SIG-M5 treated with dmso at 0.1 percent for 504 hours (cell line): Measurements from ENCODE around the gene FAT1.

ENCODE experiments used
- DNase-seq: peaks from one replicate; lab custom pipeline; 2025; ENCODE audit not compliant: unreplicated experiment; lab: John Stamatoyannopoulos, UW

The FAT1 gene

DNA sequence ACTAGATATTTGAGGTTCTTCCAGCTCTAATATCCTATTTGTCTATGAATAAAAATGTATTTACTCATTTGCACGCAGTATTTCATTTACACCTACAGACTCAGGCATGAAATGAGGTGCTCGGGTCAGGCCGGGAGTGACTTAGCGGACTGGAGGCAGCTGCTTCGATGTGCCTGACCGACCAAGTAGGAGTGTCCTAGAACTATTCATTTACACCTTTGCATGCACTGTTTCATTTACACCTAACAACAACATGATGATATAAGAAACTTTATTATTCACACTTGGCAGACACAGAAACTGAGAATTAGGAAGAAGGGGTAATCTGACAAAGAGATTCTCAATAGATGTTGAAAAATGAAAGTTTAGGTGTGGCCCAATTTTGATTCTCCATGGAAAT is 28.7 kb upstream of the FAT1 start:
- DNase-seq = no peak

DNA sequence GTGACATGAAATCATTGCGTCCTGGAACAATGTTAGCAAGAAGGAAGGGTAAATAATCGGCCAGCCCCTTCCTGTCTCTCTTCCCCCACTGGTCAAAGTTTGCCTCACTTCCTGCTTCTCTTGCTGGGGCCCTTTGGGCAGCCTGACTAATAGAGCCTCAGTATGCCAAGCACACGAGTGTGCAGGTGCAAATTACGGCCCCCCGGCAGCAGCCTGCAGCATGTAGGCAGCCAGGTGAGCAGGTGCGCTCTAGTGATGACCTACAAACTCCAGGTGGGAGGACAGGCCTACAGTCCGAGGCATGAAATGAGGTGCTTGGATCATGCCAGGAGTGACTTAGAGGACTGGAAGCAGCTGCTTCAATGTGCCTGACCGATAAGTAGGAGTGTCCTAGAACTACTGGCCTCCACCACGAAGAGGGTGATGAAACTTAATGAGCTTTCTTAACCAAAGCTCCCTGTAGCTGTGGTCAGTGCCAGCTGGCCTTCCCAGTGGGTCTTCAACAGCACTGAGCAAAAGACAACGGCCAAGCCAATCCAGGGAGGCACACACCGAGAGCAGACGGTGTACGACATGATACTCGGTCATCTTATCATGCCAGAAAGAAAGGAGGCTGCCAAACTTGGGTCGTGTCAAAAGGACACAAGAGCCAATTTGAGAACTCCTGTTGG is 26.1 kb upstream of the FAT1 start:
- DNase-seq = no peak

DNA sequence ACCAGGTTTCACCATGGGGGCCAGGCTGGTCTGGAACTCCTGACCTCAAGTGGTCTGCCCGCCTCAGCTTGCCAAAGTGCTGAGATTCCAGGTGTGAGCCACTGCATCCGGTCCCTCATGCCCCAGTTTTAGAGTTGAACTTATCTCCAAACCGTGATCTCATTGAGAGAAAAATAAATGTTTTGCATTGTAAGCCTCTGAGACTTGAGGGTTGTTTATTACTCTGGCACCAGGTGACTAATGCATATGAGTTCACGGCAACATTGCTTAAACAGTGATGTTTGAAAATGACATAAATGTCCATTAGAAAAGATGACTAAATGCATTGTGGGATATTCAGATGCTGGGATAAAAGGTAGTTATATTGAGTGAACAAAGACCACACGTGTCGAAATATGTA is 22.9 kb upstream of the FAT1 start:
- no peak for DNase-seq

DNA sequence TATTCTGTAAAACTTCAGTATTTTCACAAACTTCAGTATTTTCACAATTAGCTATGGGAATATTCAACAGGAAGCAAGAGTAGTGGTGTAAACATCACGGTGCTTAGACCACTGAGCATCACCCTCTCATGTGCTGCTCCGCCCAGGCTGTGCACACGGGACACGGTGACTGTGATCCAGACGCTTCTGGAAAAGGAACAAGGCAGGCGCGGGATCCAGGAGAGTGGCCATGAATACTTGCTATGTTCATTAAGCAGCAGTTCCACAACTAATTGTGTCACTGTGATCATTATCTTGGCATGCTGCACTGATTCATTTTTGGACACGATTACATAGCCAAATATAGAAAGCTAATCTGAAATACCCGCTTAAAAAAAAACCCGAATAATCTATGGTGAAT is 19.6 kb upstream of the FAT1 start:
- no peak for DNase-seq

DNA sequence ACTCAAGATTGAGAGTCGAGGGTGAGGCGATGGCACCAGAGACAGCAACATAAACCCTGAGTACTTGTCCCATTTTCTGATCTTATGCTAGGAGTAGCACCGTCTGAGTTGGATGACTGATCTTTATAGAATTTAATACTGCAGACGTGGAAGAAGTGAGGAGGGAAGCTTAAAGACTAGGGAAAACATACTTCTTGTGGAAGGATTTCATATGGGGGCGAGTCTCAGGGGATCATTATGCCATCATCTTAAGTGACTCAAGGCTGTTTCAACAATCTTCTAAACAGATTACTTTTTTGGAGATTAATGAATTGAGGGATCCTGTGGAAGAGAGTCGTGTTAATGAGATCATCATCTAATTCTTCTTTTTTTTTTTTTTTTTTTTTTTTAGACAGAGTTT is 17.2 kb upstream of the FAT1 start:
- DNase-seq = no peak

DNA sequence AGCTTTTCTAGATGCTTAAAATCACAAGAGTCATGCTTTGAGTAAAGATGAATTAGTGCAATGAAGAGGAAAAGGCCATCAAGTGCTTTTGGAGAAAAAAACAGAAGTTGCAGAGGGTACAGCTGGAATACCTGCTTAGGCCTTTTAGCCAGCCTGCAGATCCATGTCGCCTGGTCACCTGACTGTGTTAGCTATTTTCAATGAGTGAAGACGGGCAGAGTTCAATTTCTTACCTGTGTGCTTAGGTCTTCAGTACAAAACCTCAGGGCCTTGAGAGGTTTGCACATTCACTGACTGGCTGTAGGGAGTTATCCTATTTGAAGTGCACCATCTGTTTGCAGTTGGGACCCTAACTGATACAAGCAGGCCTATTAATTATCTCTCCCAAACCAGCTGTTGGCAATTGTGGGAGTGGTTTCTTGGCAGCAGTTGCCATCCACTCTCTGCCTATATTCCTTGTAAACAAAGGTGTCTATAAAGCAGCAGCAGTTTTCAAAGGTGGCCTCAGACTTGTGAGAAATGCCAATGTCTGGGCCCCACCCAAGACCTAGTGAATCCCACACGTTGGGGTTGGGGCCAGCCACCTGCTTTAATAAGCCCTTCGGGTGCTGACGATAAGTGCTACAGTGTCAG is 16.3 kb upstream of the FAT1 start:
- DNase-seq = no peak

DNA sequence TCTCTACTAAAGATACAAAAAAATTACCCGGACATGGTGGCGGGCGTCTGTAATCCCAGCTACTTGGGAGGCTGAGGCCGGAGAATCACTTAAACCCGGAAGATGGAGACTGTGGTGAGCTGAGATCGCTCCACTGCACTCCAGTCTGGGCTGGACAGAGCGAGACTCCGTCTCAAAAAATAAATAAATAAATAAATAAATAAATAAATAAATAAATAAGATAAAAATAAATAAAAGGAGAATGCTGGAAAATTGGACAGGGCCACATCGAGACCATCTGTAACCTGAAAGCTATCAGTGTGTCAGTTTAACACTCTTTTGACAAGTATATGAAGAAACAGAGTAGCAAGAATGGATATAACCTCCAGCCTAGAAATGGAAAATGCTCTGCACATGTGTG is 15.7 kb upstream of the FAT1 start:
- DNase-seq = no peak

DNA sequence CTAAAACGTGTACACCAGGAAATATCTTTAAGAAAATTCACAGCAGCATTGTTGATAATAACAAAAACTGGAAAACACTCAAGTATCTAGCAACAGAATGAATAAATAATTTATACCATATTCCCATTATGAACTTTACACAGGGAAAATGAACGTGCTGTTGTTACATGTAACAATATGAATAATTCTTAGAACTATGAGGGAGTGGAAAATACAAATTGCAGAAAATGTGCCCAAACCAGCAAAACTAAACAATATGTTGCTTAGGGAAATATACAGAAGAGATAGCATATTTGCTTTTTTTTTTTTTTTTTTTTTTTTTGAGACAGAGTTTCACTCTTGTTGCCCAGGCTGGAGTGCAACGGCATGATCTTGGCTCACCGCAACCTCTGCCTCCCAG is 14.8 kb upstream of the FAT1 start:
- no peak for DNase-seq

DNA sequence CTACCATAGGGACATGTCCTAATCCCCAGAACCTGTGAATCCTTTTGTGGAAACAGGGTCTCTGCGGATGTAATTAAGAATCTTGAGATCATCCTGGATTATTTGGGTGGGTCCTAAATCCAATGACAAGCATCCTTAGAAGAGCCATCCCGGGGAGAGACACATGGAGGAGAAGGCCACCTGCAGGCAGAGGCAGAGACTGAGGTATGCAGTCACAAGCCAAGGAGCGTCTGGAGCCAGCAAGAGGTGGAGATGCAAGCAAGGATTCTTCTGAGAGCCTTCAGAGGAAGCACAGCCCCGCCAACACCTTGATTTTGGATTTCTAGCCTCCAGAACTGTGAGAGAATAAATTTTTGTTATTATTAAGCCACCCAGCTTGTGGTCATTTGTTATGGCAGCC is 13.8 kb upstream of the FAT1 start:
- no peak for DNase-seq

DNA sequence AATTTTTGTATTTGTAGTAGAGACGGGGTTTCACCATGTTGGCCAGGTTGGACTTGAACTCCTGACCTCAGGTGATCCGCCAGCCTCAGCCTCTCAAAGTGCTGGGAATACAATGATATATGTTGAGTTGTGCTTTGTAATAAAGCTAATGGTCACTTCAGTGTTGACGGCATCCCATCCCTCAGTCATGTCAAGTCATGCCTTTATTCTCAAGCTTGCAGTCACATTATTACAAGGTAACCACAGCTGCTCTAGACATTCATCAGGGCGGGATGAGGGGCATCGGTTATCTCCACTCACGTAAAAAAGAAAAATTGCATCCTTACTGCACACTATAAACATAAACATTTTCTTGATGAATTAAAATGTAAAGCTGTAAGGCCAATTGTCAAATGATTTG is 12.8 kb upstream of the FAT1 start:
- no peak for DNase-seq

DNA sequence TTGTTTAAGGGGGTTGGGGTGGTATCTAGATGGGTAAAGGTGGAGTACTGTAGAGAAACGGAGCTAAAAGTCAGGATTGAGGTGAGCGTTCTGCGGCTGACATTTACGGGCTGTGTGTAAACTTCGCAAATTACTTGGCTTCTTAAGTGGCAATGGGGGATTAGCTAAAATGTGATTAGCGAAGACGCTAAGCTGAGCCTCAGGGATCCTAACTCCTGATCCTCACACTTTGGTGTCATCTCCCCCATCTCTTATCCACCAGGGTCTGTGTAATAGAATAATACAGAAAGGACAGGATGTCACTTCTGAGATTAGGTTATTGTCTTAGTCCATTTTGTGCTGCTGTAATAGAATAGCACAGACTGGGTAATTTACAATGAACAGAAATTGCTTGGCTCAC is 10.6 kb upstream of the FAT1 start:
- DNase-seq = no peak

DNA sequence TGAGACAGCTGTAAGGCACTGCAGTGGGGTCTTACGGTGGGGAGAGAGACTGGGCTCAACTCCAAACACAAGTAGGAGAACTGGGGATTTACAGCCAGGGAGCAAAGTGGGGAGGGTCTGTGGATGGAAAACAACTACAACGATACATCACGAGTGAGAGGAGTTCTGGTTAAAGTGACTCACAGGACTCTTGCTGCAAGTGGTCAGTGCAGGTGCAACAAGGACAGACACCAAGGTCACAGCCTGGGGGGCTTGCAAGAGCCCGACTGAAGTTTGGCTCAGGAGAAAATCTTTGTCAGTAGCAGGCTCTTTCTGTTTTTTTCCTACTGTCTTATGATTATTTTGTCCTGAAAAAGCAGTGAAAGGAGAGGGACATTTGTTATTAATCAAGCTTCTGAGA is 10.1 kb upstream of the FAT1 start:
- DNase-seq = no peak

DNA sequence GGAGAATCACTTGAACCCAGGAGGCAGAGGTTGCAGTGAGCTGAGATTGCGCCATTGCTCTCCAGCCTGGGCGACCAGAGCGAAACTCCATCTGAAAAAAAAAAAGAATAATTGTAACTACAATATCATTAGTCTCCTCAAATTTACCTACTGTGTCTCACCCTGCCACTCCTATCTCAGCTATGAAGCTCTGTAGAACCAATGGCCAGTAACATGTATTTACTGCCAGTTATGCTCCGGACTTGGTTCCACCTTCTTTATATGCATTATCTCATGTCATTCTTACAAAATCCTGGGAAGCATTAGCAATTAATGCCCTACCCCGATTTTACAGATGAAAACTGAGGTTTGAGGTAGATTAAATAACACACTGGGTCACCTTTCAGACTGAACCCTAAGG is 7.0 kb upstream of the FAT1 start:
- DNase-seq = no peak

DNA sequence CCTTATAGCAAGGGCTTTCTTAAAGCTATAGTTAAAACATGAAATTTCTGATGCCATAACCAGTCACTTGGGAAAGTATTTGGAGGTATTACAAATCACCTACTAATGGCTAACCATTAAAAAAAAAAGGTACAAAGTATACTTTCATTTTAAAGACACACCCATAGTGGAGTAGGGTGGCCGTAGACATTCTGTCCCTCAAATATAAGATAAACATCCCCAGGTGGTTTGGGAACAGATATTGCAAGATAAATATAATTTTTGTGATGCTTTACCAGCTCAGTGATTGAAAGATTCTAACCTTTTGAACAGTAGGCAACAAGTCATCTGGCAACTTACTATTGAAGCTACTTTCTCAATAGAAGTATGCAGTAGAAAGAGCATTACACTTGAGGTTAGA is 6.2 kb upstream of the FAT1 start:
- no peak for DNase-seq

DNA sequence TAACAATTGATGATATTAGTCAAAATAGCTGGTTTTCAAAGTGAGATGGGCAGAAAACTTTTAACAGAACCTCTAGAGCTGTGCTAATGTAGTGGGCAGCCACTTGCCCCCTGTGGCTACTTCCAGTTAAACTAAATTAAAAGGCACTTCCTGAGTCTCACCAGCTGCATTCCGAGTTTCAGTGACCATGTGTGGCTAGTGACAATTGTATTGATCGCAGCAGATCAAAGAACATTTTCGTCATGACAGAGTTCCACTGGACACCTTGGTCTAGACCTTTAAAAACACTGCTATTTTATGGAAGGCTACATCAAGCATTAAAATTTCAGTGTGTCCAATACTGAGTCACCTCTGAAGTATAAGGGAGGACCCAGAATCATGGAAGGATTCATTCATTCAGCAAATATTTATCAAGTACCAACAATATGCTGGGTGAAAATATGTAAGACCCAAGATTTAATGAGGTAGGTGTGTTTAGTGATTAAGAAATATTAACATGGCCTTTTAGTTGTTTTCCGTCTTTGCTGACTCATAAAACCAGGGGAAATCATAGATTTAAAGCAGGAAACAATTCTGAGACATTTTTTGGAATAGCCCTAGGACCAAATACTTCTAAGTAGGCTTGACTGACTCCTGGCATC is 5.1 kb upstream of the FAT1 start:
- no peak for DNase-seq

DNA sequence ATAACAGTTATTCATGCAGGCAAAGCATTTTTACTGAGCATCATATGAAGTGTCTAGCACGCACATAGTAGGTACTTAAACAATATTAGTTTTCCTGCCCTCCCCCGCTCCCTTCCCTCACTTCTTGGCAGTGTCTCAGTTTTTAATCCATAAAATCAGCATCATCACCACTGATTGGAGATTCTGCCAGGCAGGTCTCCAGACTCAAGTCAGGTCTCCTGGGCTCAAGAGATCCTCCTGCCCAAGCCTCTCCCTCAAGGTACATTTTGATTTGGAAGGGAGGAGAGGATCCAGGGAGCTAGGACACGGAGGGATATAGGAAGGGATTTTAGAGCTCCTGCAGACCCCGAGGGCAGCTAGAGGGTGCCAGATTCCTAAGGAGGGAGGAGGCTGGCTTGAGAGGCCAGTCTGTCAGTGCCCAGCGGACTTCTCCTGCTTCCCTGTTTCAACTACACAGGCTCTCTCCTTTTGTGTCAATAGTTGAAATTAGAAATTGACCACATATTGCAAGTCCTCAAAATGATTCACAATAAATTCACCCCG is 4.4 kb upstream of the FAT1 start:
- no peak for DNase-seq

DNA sequence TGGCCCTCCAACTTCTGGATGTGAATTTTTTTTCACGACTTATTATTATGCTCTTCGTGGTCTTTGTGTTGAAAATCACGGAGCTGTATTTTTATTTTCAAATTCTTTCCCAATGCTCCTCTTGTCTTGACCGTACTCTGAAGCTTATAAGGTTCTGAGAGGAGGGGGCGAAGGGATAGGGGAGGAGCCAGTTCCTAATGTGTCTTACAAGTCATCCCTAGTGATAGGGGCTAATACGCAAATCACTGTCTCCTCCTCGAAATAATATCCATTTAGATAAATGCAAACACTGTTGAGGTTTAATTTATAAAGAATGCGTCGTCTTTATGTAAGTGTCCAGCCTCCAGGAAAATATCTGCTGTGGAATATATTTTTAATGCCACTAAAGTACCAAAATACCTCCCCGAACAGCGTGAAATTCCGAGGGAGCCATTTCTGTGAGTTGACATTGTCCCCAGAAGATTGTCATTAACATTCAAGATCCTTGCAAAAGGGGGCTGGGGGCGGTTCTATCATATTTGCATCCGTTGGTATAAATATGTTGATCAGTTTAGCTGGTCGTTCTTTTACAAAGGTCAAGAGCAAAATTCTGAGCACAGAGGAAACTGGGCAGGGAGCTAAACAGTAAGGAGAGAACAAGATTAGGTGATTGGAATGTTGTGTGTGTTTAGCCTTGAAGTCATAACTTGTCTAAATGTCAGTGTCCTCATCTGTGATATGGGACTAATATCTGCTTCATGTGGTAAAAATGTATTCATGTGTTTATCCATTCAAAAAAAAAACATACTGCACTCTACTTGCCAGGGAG is 3.7 kb upstream of the FAT1 start:
- no peak for DNase-seq

DNA sequence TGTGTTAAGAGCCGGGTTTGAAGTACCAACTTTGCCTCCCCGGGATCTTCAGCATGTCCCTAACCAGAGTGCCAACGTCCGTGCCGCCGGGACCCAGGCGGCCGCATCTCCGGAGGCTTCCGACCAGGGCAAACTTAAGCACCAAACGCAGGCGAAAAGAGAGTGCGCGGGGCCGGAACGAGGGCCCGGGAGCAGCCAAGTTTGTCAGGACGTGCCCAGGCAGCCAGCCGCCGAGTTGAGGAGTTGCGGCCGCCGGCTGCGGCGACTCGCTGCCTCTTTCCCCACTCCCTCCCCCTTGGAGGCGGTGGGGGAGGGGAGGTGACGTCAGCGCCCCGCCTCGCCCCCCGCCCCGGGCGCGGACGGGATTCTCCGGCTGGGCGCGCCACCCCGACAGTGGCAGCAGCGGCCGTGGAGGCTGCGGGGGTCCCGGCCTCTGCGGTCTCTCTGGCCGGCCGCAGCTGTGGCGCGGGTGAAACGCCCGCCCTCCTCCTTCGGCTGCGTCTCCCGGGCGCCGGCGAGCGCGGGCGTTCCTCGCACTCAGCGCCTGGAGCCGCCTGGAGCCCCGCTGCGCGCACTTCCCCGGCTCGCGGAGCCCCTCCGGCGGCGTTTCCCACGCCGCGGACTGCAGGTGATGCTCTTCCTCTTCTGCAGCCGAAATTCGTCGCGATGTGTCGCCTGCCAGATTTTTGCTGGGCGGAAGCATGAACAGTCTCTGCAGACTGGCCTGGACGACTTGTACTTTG is 2.9 kb upstream of the FAT1 start:
- no peak for DNase-seq

DNA sequence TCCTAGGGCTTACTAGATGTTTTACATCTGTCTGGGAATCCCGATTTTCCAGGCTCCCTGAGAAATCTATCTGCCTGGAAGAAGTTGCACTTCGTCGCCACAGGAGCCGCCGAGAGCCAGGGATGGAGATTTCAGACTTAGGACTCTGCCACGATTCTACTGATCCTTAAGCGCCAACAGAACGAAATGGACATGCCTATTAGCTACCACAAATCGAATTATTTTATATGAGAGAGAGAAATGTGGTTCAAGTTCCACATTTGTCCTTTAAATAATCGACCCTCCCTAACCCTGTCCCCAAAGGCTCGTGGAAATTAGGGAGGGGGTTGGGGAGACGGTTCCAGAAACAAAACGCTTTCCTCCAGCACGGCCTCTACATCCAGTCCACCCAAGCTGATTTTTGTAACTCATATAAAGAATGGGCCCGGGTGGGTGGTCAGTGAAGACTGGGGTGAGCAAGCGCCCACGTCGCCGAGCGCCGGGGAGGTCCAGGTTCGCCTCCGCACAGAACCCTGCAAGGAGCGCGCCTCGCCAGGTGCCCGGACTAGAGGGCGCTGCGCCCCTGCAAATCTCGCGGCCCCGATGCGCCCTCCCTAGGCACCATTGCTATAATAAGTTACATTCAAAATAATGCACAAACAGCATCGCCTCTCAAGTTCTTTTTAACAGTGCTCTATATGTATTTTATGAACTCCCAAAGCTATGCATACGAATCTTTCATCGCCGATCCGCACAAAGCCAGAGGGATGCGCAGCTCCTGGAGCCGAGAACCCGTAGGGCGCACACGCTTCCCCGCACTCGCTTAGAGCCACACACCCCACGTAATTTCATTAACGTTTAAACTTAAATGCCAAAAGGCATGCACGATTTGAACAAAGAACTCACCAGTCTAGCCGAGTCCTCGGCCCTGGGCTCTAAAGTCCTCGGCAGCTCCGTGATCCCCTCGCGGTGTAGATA is 2.1 kb upstream of the FAT1 start:
- no peak for DNase-seq
